Kidney capillary endothelial cell (primary cell): ENCODE results near the gene CNOT2.
"Not testable (repeated sequence)": the region's sequence is repeated elsewhere in the genome, so short reads cannot be mapped to it uniquely, and the experiment has no call there.

Source experiments
- DNase-seq: peaks from one replicate; pipeline ENCODE4 v3.0.0-alpha.2; 2018; ENCODE audit warnings: low spot score

The CNOT2 gene

GRCh38 chr12:70252832-70253231, 9.6 kb downstream of the CNOT2 start:
- DNase-seq: no peak

GRCh38 chr12:70254225-70254624, 11.0 kb downstream of the CNOT2 start:
- DNase-seq: no peak

GRCh38 chr12:70254846-70255245, 11.6 kb downstream of the CNOT2 start:
- no peak for DNase-seq

GRCh38 chr12:70255311-70255710, 12.1 kb downstream of the CNOT2 start:
- no peak for DNase-seq

GRCh38 chr12:70258605-70259403, 15.6 kb downstream of the CNOT2 start:
- no peak for DNase-seq

- DNase-seq: no peak
Measured at GRCh38 chr12:70260646-70261045, 17.4 kb downstream of the CNOT2 start.

GRCh38 chr12:70264067-70264867, 21.0 kb downstream of the CNOT2 start:
- no peak for DNase-seq

GRCh38 chr12:70265132-70265531, 21.9 kb downstream of the CNOT2 start:
- no peak for DNase-seq

GRCh38 chr12:70267550-70267949, 24.3 kb downstream of the CNOT2 start:
- no peak for DNase-seq

- no peak for DNase-seq
Measured at GRCh38 chr12:70268972-70269371, 25.7 kb downstream of the CNOT2 start.

- no peak for DNase-seq
Measured at GRCh38 chr12:70270108-70270507, 26.9 kb downstream of the CNOT2 start.

GRCh38 chr12:70271025-70271424, 27.8 kb downstream of the CNOT2 start:
- DNase-seq: no peak

- no peak for DNase-seq
Measured at GRCh38 chr12:70272510-70272909, 29.3 kb downstream of the CNOT2 start.

GRCh38 chr12:70275045-70275444, 31.8 kb downstream of the CNOT2 start:
- no peak for DNase-seq

- DNase-seq: no peak
Measured at GRCh38 chr12:70277973-70278372, 34.7 kb downstream of the CNOT2 start.

GRCh38 chr12:70278945-70279344, 35.7 kb downstream of the CNOT2 start:
- no peak for DNase-seq

- no peak for DNase-seq
Measured at GRCh38 chr12:70283232-70283631, 40.0 kb downstream of the CNOT2 start.

- no peak for DNase-seq
Measured at GRCh38 chr12:70288817-70289216, 45.6 kb downstream of the CNOT2 start.

- DNase-seq: no peak
Measured at GRCh38 chr12:70290116-70290515, 46.9 kb downstream of the CNOT2 start.

- DNase-seq: no peak
Measured at GRCh38 chr12:70292017-70292776, 49.0 kb downstream of the CNOT2 start.

- DNase-seq: not testable (repeated sequence)
Measured at GRCh38 chr12:70304684-70305555, 61.7 kb downstream of the CNOT2 start.

- DNase-seq: no peak
Measured at GRCh38 chr12:70305794-70306193, 62.6 kb downstream of the CNOT2 start.
